Lung (tissue), 12 donors: ENCODE measurements around the gene TBC1D21. TPM values are rescaled to one million over a fixed set of nuclear protein-coding genes. Genes with fewer than 3 reads are reported as not detected.

Experiments
- ATAC-seq: fragments of 200-7000 bp; cut with Tn5 transposase; one replicate; pipeline ENCODE4 v1.9.1; 2020; ENCODE audit warnings: moderate number of reproducible peaks; ENCODE audit not compliant: insufficient read depth, low FRiP score
- DNase-seq, 3 donors: peaks; one replicate each; pipeline ENCODE4 v3.0.0-alpha.2; 2013 to 2017
- H3K27ac ChIP-seq, 2 donors: one replicate each; pipeline ENCODE4 v1.5.1; 2013; ENCODE audit warnings: mild to moderate bottlenecking in 2 of 2, moderate library complexity in 2 of 2, control low read depth in 1 of 2, inconsistent platforms in 1 of 2, low read depth in 1 of 2, low read length in 1 of 2
- H3K27me3 ChIP-seq, 3 donors: one replicate each; pipeline ENCODE4 v1.5.1; 2013; ENCODE audit warnings: low read length in 2 of 3; ENCODE audit not compliant: control insufficient read depth in 3 of 3, insufficient read depth in 3 of 3
- H3K36me3 ChIP-seq, 4 donors: one replicate each; pipeline ENCODE4 v1.5.1; 2013; ENCODE audit warnings: low read length in 4 of 4, mild to moderate bottlenecking in 1 of 4, moderate library complexity in 1 of 4; ENCODE audit not compliant: control insufficient read depth in 4 of 4, insufficient read depth in 4 of 4
- H3K4me1 ChIP-seq, 5 donors: one replicate each; pipeline ENCODE4 v1.5.1; 2013; ENCODE audit warnings: low read length in 5 of 5, mild to moderate bottlenecking in 2 of 5, moderate library complexity in 1 of 5; ENCODE audit not compliant: control insufficient read depth in 5 of 5, insufficient read depth in 5 of 5
- H3K4me3 ChIP-seq: one replicate; pipeline ENCODE4 v1.5.1; 2013; ENCODE audit warnings: mild to moderate bottlenecking, control low read depth, moderate library complexity
- H3K9ac ChIP-seq, 2 donors: one replicate each; pipeline ENCODE4 v1.5.1; 2013; ENCODE audit warnings: low read length in 2 of 2, control low read depth in 1 of 2; ENCODE audit not compliant: insufficient read depth in 1 of 2
- H3K9me3 ChIP-seq, 4 donors: one replicate each; pipeline ENCODE4 v1.5.1; 2013; ENCODE audit warnings: low read length in 3 of 4, mild to moderate bottlenecking in 1 of 4, moderate library complexity in 1 of 4; ENCODE audit not compliant: control insufficient read depth in 4 of 4, insufficient read depth in 3 of 4
- CTCF ChIP-seq: IDR thresholded peaks from 2 replicates; pipeline ENCODE4 v1.5.1; 2012; ENCODE audit warnings: mild to moderate bottlenecking; ENCODE audit errors: control extremely low read depth, extremely low read depth
- WGBS, 2 donors: extraction: QIAGEN DNeasy Blood & Tissue Kit; methylation state at CpG; one replicate each; pipeline ENCODE4 v1.1.7; 2013; 5-methylcytosine and 5-hydroxymethylcytosine counted together
- polyA plus RNA-seq, 2 donors: library from polyadenylated mRNA; stranded (reverse); fragments of 200-250 nt; gene quantifications; one replicate each; pipeline ENCODE4 v1.2.1, GENCODE V29; 2013
- total RNA-seq, 2 donors: library from RNA; depleted of rRNA in 1 of 2; stranded (reverse); fragments of >200 nt in 1 of 2; gene quantifications; one replicate each; pipeline ENCODE4 v1.2.1, GENCODE V29; 2014 to 2021
- donor health status: control.
- donor health status: control.
- donor health status: Bipolar disorder and iron deficiency.
- donor health status: healthy.
- donor health status: DM: yes; HTN: yes; CAD: no.

TBC1D21 gene
- total and polyA plus RNA-seq, 4 donors = not detected

GRCh38 chr15:73886717-73887345, 13.5 kb downstream of the TBC1D21 start:
- ATAC-seq (no peak), DNase-seq (no peak)
- H3K36me3 ChIP-seq = no peaks in the 10 kb centered on the region
- H3K9ac ChIP-seq = no peak overlapping the region
- no peaks in the 10 kb centered on the region for H3K4me1 ChIP-seq
- WGBS, 2 donors = 84 to 93% methylated on average over 5 of the region's 5 CpGs
- H3K9me3 ChIP-seq = peaks cover 0 to 5% (median 0%) of the 10 kb centered on the region in 4 donors
- TF ChIP-seq CTCF = no peak
- peaks cover 0 to 14% (median 0%) of the 10 kb centered on the region in 3 donors for H3K27me3 ChIP-seq
- no peak overlapping the region for H3K4me3 ChIP-seq
- no peak overlapping the region for H3K27ac ChIP-seq

GRCh38 chr15:73887481-73887880, 14.1 kb downstream of the TBC1D21 start:
- Histone ChIP-seq H3K36me3 (no peaks in the 10 kb centered on the region), H3K4me1 (no peaks in the 10 kb centered on the region), H3K9me3 (peaks cover 0 to 12% (median 0%) of the 10 kb centered on the region in 4 donors), H3K9ac (no peak overlapping the region), H3K27ac (no peak overlapping the region), H3K4me3 (no peak overlapping the region), H3K27me3 (peaks cover 0 to 8% (median 0%) of the 10 kb centered on the region in 3 donors)
- no peak for TF ChIP-seq CTCF
- no peak for DNase-seq
- ATAC-seq = no peak
- WGBS, 2 donors = 72 to 76% methylated on average over 7 of the region's 7 CpGs

- Histone ChIP-seq H3K36me3 (no peaks in the 10 kb centered on the region), H3K9ac (no peak overlapping the region), H3K4me1 (no peaks in the 10 kb centered on the region), H3K27me3 (peaks cover 0 to 8% (median 0%) of the 10 kb centered on the region in 3 donors), H3K27ac (no peak overlapping the region), H3K9me3 (peaks cover 0 to 15% (median 0%) of the 10 kb centered on the region in 4 donors), H3K4me3 (no peak overlapping the region)
- DNase-seq (no peak), ATAC-seq (no peak)
- WGBS, 2 donors = 75 to 80% methylated on average over 10 of the region's 10 CpGs
- TF ChIP-seq CTCF = no peak
Observed at GRCh38 chr15:73888224-73889041, 15.1 kb downstream of the TBC1D21 start.
